Trophoblast cell (in vitro differentiated cells and primary cell): ENCODE data around the gene MCM5.
A peak's percentile ranks its signal among the peaks of the same experiment; 100 is the strongest.

Source experiments
- DNase-seq, 2 donors: peaks; one replicate each; pipeline ENCODE4 v3.0.0-alpha.2; 2016
- H2AFZ ChIP-seq: 2 replicates; pipeline ENCODE4 v1.6.1; 2013; ENCODE audit warnings: low read length, moderate library complexity, mild to moderate bottlenecking; ENCODE audit not compliant: insufficient read depth, poor library complexity
- H2AK5ac ChIP-seq: 2 replicates; pipeline ENCODE4 v1.6.1; 2013; ENCODE audit warnings: mild to moderate bottlenecking, low read length
- H2BK120ac ChIP-seq: 2 replicates; pipeline ENCODE4 v1.6.1; 2013; ENCODE audit warnings: low read length, mild to moderate bottlenecking, moderate library complexity; ENCODE audit not compliant: insufficient read depth, poor library complexity
- H2BK12ac ChIP-seq: 2 replicates; pipeline ENCODE4 v1.6.1; 2013; ENCODE audit warnings: mild to moderate bottlenecking, low read length, moderate library complexity
- H2BK5ac ChIP-seq: 2 replicates; pipeline ENCODE4 v1.6.1; 2013; ENCODE audit warnings: low read length, low read depth, moderate library complexity, mild to moderate bottlenecking; ENCODE audit not compliant: poor library complexity
- H3K14ac ChIP-seq: 2 replicates; pipeline ENCODE4 v1.6.1; 2013; ENCODE audit warnings: mild to moderate bottlenecking, low read length
- H3K18ac ChIP-seq: 2 replicates; pipeline ENCODE4 v1.6.1; 2013; ENCODE audit warnings: mild to moderate bottlenecking, low read length
- H3K23ac ChIP-seq: 2 replicates; pipeline ENCODE4 v1.6.1; 2013; ENCODE audit warnings: low read length
- H3K27ac ChIP-seq: 2 replicates; pipeline ENCODE4 v1.5.1; 2013; ENCODE audit warnings: low read depth, mild to moderate bottlenecking, inconsistent platforms, low read length, moderate library complexity
- H3K27me3 ChIP-seq: 2 replicates; pipeline ENCODE4 v1.6.1; 2013; ENCODE audit warnings: inconsistent platforms, mild to moderate bottlenecking, low read length, moderate library complexity; ENCODE audit not compliant: insufficient read depth
- H3K36me3 ChIP-seq, 2 experiments: 1 replicate in 1 of 2; 2 replicates in 1 of 2; pipeline ENCODE4 v1.6.1; 2013; ENCODE audit warnings: low read length in 2 of 2, mild to moderate bottlenecking in 2 of 2, moderate library complexity in 1 of 2; ENCODE audit not compliant: insufficient read depth in 2 of 2, control insufficient read depth in 1 of 2
- H3K4ac ChIP-seq: 2 replicates; pipeline ENCODE4 v1.6.1; 2013; ENCODE audit warnings: low read depth, mild to moderate bottlenecking, low read length, moderate library complexity
- H3K4me1 ChIP-seq, 2 experiments: 1 replicate in 1 of 2; 2 replicates in 1 of 2; pipeline ENCODE4 v1.6.1; 2013; ENCODE audit warnings: low read length in 2 of 2, mild to moderate bottlenecking in 2 of 2, moderate library complexity in 1 of 2; ENCODE audit not compliant: insufficient read depth in 2 of 2, control insufficient read depth in 1 of 2
- H3K4me2 ChIP-seq: 2 replicates; pipeline ENCODE4 v1.6.1; 2013; ENCODE audit warnings: inconsistent platforms, mild to moderate bottlenecking, low read length, moderate library complexity
- H3K4me3 ChIP-seq: 2 replicates; pipeline ENCODE4 v1.5.1; 2013; ENCODE audit warnings: mild to moderate bottlenecking, low read depth, low read length, inconsistent platforms
- H3K79me1 ChIP-seq: one replicate; pipeline ENCODE4 v1.6.1; 2013; ENCODE audit warnings: low read length
- H3K79me2 ChIP-seq: 2 replicates; pipeline ENCODE4 v1.6.1; 2013; ENCODE audit warnings: low read length, mild to moderate bottlenecking; ENCODE audit not compliant: control insufficient read depth, insufficient read depth, poor library complexity
- H3K9ac ChIP-seq: 2 replicates; pipeline ENCODE4 v1.6.1; 2013; ENCODE audit warnings: mild to moderate bottlenecking, low read length
- H3K9me3 ChIP-seq: 2 replicates; pipeline ENCODE4 v1.6.1; 2013; ENCODE audit warnings: low read depth, mild to moderate bottlenecking, control low read depth, inconsistent platforms, low read length; ENCODE audit not compliant: insufficient read depth
- H4K12ac ChIP-seq: 2 replicates; pipeline ENCODE4 v1.6.1; 2013; ENCODE audit warnings: low read depth, mild to moderate bottlenecking, low read length, moderate library complexity
- H4K8ac ChIP-seq: 2 replicates; pipeline ENCODE4 v1.6.1; 2013; ENCODE audit warnings: low read depth, mild to moderate bottlenecking, low read length, moderate library complexity
- H4K91ac ChIP-seq: one replicate; pipeline ENCODE4 v1.6.1; 2013; ENCODE audit warnings: low read depth, mild to moderate bottlenecking, low read length, moderate library complexity
- WGBS: extraction: QIAGEN DNeasy Blood & Tissue Kit; methylation state at CpG from one replicate; pipeline ENCODE4 v1.1.7; 2013; ENCODE audit warnings: missing lambda C conversion rate; ENCODE audit not compliant: insufficient read length, insufficient coverage; ENCODE audit errors: extremely low coverage; 5-methylcytosine and 5-hydroxymethylcytosine counted together

Gene MCM5

DNA sequence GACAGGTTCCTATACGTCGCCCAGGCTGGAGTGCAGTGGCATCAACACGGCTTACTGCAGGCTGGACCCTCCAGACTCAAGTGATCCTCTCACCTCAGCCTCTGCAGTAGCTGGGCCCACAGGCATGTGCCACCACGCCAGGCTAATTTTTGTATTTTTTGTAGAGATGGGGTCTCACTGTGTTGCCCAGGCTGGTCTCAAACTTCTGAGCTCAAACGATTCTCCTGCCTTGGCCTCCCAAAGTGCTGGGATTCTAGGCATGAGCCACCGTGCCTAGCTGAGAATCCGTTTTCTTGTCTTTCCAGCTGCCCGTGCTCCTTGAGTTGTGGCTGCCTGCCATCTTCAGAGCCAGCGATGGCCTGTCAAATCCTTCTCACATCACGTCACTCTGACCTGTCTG lies 56.8 kb downstream of the MCM5 start:
- Histone ChIP-seq H2BK120ac (no peak overlapping the region), H3K4me1 (peaks cover 0 to 9% of the 10 kb centered on the region in 2 experiments), H3K79me1 (no peaks in the 10 kb centered on the region), H4K91ac (no peak overlapping the region), H3K9ac (no peak overlapping the region), H2BK5ac (no peak overlapping the region), H3K9me3 (no peaks in the 10 kb centered on the region), H2BK12ac (no peak overlapping the region), H2AK5ac (no peak overlapping the region), H3K4me2 (no peak overlapping the region), H2AFZ (no peak overlapping the region), H3K4ac (no peak overlapping the region), H3K79me2 (no peaks in the 10 kb centered on the region), H3K23ac (no peak overlapping the region), H3K18ac (no peak overlapping the region), H4K12ac (no peak overlapping the region), H3K14ac (no peak overlapping the region), H3K27ac (no peak overlapping the region), H3K4me3 (no peak overlapping the region), H4K8ac (no peak overlapping the region), H3K27me3 (no peaks in the 10 kb centered on the region), H3K36me3 (no peaks in the 10 kb centered on the region)
- no peak for DNase-seq
- no CpG with 5 or more reads among the region's 10 CpGs for WGBS

- Histone ChIP-seq H3K79me2 (no peaks in the 10 kb centered on the region), H2AK5ac (no peak overlapping the region), H4K91ac (no peak overlapping the region), H2BK12ac (no peak overlapping the region), H3K18ac (no peak overlapping the region), H3K9me3 (no peaks in the 10 kb centered on the region), H2BK120ac (no peak overlapping the region), H3K36me3 (no peaks in the 10 kb centered on the region), H4K12ac (no peak overlapping the region), H3K23ac (no peak overlapping the region), H3K27me3 (no peaks in the 10 kb centered on the region), H3K27ac (no peak overlapping the region), H3K4me3 (no peak overlapping the region), H3K14ac (no peak overlapping the region), H3K4ac (no peak overlapping the region), H3K79me1 (no peaks in the 10 kb centered on the region), H2AFZ (no peak overlapping the region), H3K9ac (no peak overlapping the region), H3K4me1 (peaks cover 0 to 3% of the 10 kb centered on the region in 2 experiments), H4K8ac (no peak overlapping the region), H3K4me2 (no peak overlapping the region), H2BK5ac (no peak overlapping the region)
- DNase-seq: no peak
- no CpG with 5 or more reads among the region's 9 CpGs for WGBS
These were observed 58.0 kb downstream of the MCM5 start for GRCh38 chr22:35457729-35458546.

DNA sequence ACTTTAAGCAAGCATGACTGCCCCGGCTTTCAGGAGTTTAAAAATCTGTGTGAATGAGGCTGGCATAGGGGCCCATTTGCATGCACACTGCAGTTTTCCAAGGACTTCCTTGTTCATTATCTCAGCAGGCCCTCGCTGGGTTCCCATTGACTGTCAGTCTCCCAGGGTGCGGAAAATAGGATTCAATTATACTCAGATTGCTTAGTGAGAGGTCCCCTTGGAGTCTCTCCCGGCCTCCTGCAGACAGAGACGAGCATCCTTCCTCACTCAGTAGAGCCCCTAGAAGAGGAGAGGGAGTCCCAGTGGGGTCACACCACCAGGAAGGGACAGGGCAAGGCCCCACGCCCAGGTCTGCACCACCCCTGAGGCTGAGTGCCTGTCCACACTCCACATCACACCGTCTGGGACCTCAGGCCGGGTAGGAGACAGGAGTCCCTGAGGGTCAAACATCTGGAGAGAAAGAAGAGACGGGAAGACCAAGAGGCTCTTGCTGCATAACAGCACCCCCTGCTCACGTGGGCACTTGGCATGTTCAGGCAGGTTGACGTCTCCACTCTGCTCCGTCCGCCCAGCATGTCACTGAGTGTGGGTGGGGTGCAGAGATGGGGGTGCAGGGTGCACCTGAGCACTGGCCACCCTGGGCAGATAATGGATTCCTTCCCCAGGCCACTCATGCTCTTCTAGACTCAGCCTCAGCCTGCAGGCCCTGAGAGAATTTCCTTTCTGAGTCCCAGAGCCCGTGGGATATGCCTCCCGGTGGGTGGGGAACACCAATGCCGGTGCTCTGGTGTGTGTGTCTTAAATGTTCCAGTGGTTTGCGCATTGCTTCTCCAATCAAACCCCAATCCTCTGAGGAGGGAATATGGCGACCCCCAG lies 58.8 kb downstream of the MCM5 start:
- Histone ChIP-seq H3K27ac (no peak overlapping the region), H3K9ac (no peak overlapping the region), H3K27me3 (no peaks in the 10 kb centered on the region), H3K4ac (no peak overlapping the region), H2BK5ac (no peak overlapping the region), H2BK120ac (no peak overlapping the region), H2AFZ (no peak overlapping the region), H3K79me1 (no peaks in the 10 kb centered on the region), H4K12ac (no peak overlapping the region), H4K91ac (no peak overlapping the region), H3K4me1 (no peaks in the 10 kb centered on the region), H2BK12ac (no peak overlapping the region), H4K8ac (no peak overlapping the region), H3K79me2 (no peaks in the 10 kb centered on the region), H3K14ac (no peak overlapping the region), H3K23ac (no peak overlapping the region), H3K18ac (no peak overlapping the region), H2AK5ac (no peak overlapping the region), H3K4me3 (no peak overlapping the region), H3K9me3 (no peaks in the 10 kb centered on the region), H3K36me3 (no peaks in the 10 kb centered on the region), H3K4me2 (no peak overlapping the region)
- WGBS: no CpG with 5 or more reads among the region's 18 CpGs
- DNase-seq: peak in 1 of 2 donors; percentile 12

DNA sequence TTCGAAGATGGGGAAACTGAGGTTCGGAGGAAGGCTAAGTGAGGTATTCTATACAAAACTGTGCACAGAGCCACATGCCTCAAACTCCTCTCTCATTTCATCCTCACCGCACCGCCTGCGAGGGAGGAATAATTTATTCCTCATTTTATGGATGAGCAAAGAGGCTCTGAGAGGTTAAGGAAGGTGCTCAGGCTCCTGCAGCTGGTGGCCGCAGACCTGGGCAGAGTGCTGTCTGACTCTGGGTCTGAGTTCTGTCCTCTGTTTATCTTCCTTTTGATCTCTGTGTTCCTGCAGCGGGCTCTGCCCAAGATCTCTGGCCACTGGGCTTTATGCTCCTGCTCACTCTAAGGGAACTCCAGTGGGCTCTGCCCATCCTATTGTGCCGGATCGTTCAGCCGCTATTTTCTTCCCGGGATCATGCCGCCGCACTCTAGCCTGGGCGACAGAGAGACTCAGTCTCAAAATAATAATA lies 59.5 kb downstream of the MCM5 start:
- Histone ChIP-seq H3K4me2 (no peak overlapping the region), H2BK5ac (no peak overlapping the region), H2AK5ac (no peak overlapping the region), H3K27me3 (no peaks in the 10 kb centered on the region), H3K14ac (no peak overlapping the region), H2AFZ (no peak overlapping the region), H3K23ac (no peak overlapping the region), H3K36me3 (no peaks in the 10 kb centered on the region), H3K4me3 (no peak overlapping the region), H3K79me2 (no peaks in the 10 kb centered on the region), H3K9me3 (no peaks in the 10 kb centered on the region), H2BK120ac (no peak overlapping the region), H3K27ac (no peak overlapping the region), H4K91ac (no peak overlapping the region), H4K8ac (no peak overlapping the region), H3K4ac (no peak overlapping the region), H3K9ac (no peak overlapping the region), H3K79me1 (no peaks in the 10 kb centered on the region), H4K12ac (no peak overlapping the region), H3K4me1 (no peaks in the 10 kb centered on the region), H3K18ac (no peak overlapping the region), H2BK12ac (no peak overlapping the region)
- WGBS: no CpG with 5 or more reads among the region's 14 CpGs
- DNase-seq: peak in 1 of 2 donors; percentile 5
